H1 (cell line): ENCODE measurements around the gene OR2AG2. TPM values are rescaled to one million over a fixed set of nuclear protein-coding genes. Genes with fewer than 3 reads are reported as not detected.

Experiments used
- CTCF ChIA-PET: fragments of 300-600 bp; sonication (Branson Sonifier 250); formaldehyde crosslinking; loops from one replicate; lab custom pipeline; 2021; ENCODE audit not compliant: partially characterized antibody; lab: Charles Lee
- POLR2A ChIA-PET: fragments of 300-600 bp; sonication (Branson Sonifier 250); formaldehyde crosslinking; loops from one replicate; lab custom pipeline; 2021; ENCODE audit warnings: inconsistent platforms; ENCODE audit not compliant: partially characterized antibody; lab: Charles Lee
- DNase-seq, 2 experiments: peaks; one replicate each; pipeline versions ENCODE4 v3.0.0 to v3.0.0-alpha.2; 2010 to 2022; ENCODE audit warnings: low spot score in 2 of 2, low read depth in 1 of 2, mixed read lengths in 1 of 2
- FAIRE-seq: peaks from 2 replicates; lab custom pipeline; 2011; peaks lifted over from hg19 to GRCh38; lab: Jason Lieb, UNC
- H2AFZ ChIP-seq: 2 replicates; pipeline ENCODE4 v1.8.1; 2012; ENCODE audit warnings: low read length, inconsistent platforms
- H2AK5ac ChIP-seq: 2 replicates; pipeline ENCODE4 v1.6.1; 2013; ENCODE audit warnings: low read depth, low read length
- H2BK120ac ChIP-seq: replicated peaks from 2 replicates; pipeline ENCODE3; 2013; ENCODE audit warnings: low read depth, low read length, inconsistent platforms
- H2BK12ac ChIP-seq: 2 replicates; pipeline ENCODE4 v1.6.1; 2013; ENCODE audit warnings: low read depth, low read length
- H2BK15ac ChIP-seq: 2 replicates; pipeline ENCODE4 v1.6.1; 2013; ENCODE audit warnings: low read length
- H2BK20ac ChIP-seq: 2 replicates; pipeline ENCODE4 v1.6.1; 2013; ENCODE audit warnings: low read length
- H2BK5ac ChIP-seq: 2 replicates; pipeline ENCODE4 v1.6.1; 2013; ENCODE audit warnings: low read depth, low read length
- H3K14ac ChIP-seq: 2 replicates; pipeline ENCODE4 v1.6.1; 2013; ENCODE audit warnings: inconsistent platforms; ENCODE audit not compliant: insufficient read length
- H3K18ac ChIP-seq: 2 replicates; pipeline ENCODE4 v1.6.1; 2013; ENCODE audit warnings: low read length; ENCODE audit errors: extremely low read depth
- H3K23ac ChIP-seq: 2 replicates; pipeline ENCODE4 v1.6.1; 2013; ENCODE audit warnings: inconsistent platforms; ENCODE audit not compliant: insufficient read length
- H3K23me2 ChIP-seq: 2 replicates; pipeline ENCODE4 v1.6.1; 2013; ENCODE audit warnings: low read depth, low read length
- H3K27ac ChIP-seq: 2 replicates; pipeline ENCODE4 v1.6.1; 2011; ENCODE audit warnings: low read depth, low read length, inconsistent platforms
- H3K27me3 ChIP-seq, 4 experiments: replicated peaks in 1 of 4; 1 replicate in 1 of 4; 2 replicates in 3 of 4; pipeline versions ENCODE4 v1.6.1 to v1.8.1; 2011 to 2013; ENCODE audit warnings: low read length in 3 of 4, mild to moderate bottlenecking in 3 of 4, inconsistent platforms in 2 of 4, mixed read lengths in 2 of 4, moderate library complexity in 1 of 4; ENCODE audit not compliant: control insufficient read depth in 3 of 4, insufficient read depth in 3 of 4; ENCODE audit errors: extremely low read depth in 1 of 4
- H3K36me3 ChIP-seq, 4 experiments: 2 replicates each; pipeline versions ENCODE4 v1.6.1 to v1.8.1; 2011 to 2013; ENCODE audit warnings: mild to moderate bottlenecking in 4 of 4, low read length in 3 of 4, moderate library complexity in 2 of 4, control low read depth in 1 of 4, inconsistent platforms in 1 of 4; ENCODE audit not compliant: insufficient read depth in 4 of 4, control insufficient read depth in 2 of 4
- H3K4ac ChIP-seq: replicated peaks from 2 replicates; pipeline ENCODE3; 2013; ENCODE audit warnings: low read length, low read depth, mixed read lengths, inconsistent platforms; ENCODE audit not compliant: insufficient read length
- H3K4me1 ChIP-seq, 4 experiments: replicated peaks in 1 of 4; 1 replicate in 1 of 4; 2 replicates in 3 of 4; pipeline versions ENCODE4 v1.6.1 to v1.8.1; 2011 to 2013; ENCODE audit warnings: low read length in 3 of 4, inconsistent platforms in 2 of 4, mixed read lengths in 1 of 4; ENCODE audit not compliant: insufficient read depth in 4 of 4, control insufficient read depth in 3 of 4
- H3K4me2 ChIP-seq, 2 experiments: 2 replicates each; pipeline versions ENCODE4 v1.6.1 to v1.8.1; 2011 to 2013; ENCODE audit warnings: low read depth in 2 of 2, low read length in 2 of 2, control low read depth in 1 of 2, inconsistent platforms in 1 of 2, mild to moderate bottlenecking in 1 of 2; ENCODE audit not compliant: insufficient read depth in 1 of 2
- H3K4me3 ChIP-seq, 4 experiments: fragments of 200-600, 300-600 bp in 1 of 4; sonication (generic), shearing (Covaris generic), sonication (Bioruptor Twin) in 1 of 4; 2 replicates each; pipeline versions ENCODE4 v1.5.1 to v1.8.1; 2011 to 2016; ENCODE audit warnings: low read length in 4 of 4, low read depth in 3 of 4, control low read depth in 2 of 4, inconsistent platforms in 2 of 4, mild to moderate bottlenecking in 2 of 4, mixed read lengths in 1 of 4, moderate library complexity in 1 of 4; ENCODE audit not compliant: insufficient read depth in 2 of 4; ENCODE audit errors: extremely low read depth in 1 of 4
- H3K56ac ChIP-seq: replicated peaks from 2 replicates; pipeline ENCODE3; 2013; ENCODE audit warnings: low read depth, mild to moderate bottlenecking, mixed read lengths, low read length, inconsistent platforms; ENCODE audit not compliant: insufficient read length
- H3K79me1 ChIP-seq: 2 replicates; pipeline ENCODE4 v1.6.1; 2013; ENCODE audit warnings: low read depth, low read length, control low read depth
- H3K79me2 ChIP-seq, 2 experiments: 2 replicates each; pipeline versions ENCODE4 v1.6.1 to v1.8.1; 2012 to 2013; ENCODE audit warnings: low read length in 2 of 2, mild to moderate bottlenecking in 2 of 2, inconsistent platforms in 1 of 2; ENCODE audit not compliant: insufficient read depth in 2 of 2, control insufficient read depth in 1 of 2
- H3K9ac ChIP-seq, 4 experiments: replicated peaks in 1 of 4; 1 replicate in 1 of 4; 2 replicates in 3 of 4; pipeline versions ENCODE4 v1.6.1 to v1.8.1; 2011 to 2013; ENCODE audit warnings: low read depth in 3 of 4, low read length in 3 of 4, control low read depth in 2 of 4, mild to moderate bottlenecking in 2 of 4, moderate library complexity in 2 of 4, inconsistent platforms in 1 of 4; ENCODE audit errors: extremely low read depth in 1 of 4
- H3K9me3 ChIP-seq, 2 experiments: 2 replicates each; pipeline versions ENCODE4 v1.6.1 to v1.8.1; 2012 to 2013; ENCODE audit warnings: mild to moderate bottlenecking in 2 of 2, moderate library complexity in 2 of 2, control low read depth in 1 of 2, inconsistent platforms in 1 of 2, low read depth in 1 of 2, low read length in 1 of 2, mixed read lengths in 1 of 2; ENCODE audit not compliant: insufficient read depth in 2 of 2
- H4K20me1 ChIP-seq, 2 experiments: replicated peaks in 1 of 2; 2 replicates each; pipeline versions ENCODE3 to v1.8.1; 2011 to 2013; ENCODE audit warnings: inconsistent platforms in 2 of 2, low read length in 2 of 2, mild to moderate bottlenecking in 1 of 2; ENCODE audit not compliant: insufficient read depth in 2 of 2, control insufficient read depth in 1 of 2
- H4K5ac ChIP-seq: 2 replicates; pipeline ENCODE4 v1.6.1; 2013; ENCODE audit warnings: low read length, low read depth, mixed read lengths, inconsistent platforms; ENCODE audit not compliant: insufficient read length
- H4K8ac ChIP-seq: 2 replicates; pipeline ENCODE4 v1.8.0; 2013; ENCODE audit warnings: mild to moderate bottlenecking, moderate library complexity, low read length, inconsistent platforms; ENCODE audit not compliant: insufficient read depth; ENCODE audit errors: extremely low read depth
- H4K91ac ChIP-seq: replicated peaks from 2 replicates; pipeline ENCODE3; 2013; ENCODE audit warnings: low read length, mixed read lengths, inconsistent platforms; ENCODE audit not compliant: insufficient read length
- WGBS, 2 experiments: shearing (Covaris generic) in 1 of 2; methylation state at CpG; one replicate each; pipeline versions ENCODE4 v1.1.6 to v1.1.7; 2013 to 2015; ENCODE audit warnings: low lambda C conversion rate in 2 of 2, mixed read lengths in 2 of 2, inconsistent platforms in 1 of 2, low coverage in 1 of 2, missing lambda C conversion rate in 1 of 2; ENCODE audit not compliant: insufficient replicate concordance in 2 of 2, insufficient coverage in 1 of 2, insufficient read length in 1 of 2; ENCODE audit errors: extremely low coverage in 1 of 2, missing lambda C conversion rate in 1 of 2; 5-methylcytosine and 5-hydroxymethylcytosine counted together
- polyA plus RNA-seq, 7 experiments: library from polyadenylated mRNA; depleted of rRNA in 3 of 7; stranded (reverse) in 5 of 7; unstranded in 2 of 7; fragments of >200 nt in 5 of 7; fragments of 200-250 nt in 2 of 7; gene quantifications; 1 replicate in 5 of 7; 2 replicates in 1 of 7; 4 replicates in 1 of 7; pipeline versions ENCODE4 v1.2.1 to v1.2.3, GENCODE V29; 2011 to 2013; ENCODE audit warnings: missing spikeins in 2 of 7, mixed read lengths in 2 of 7
- total RNA-seq: library from RNA; stranded (reverse); fragmentation: NEBNext Ultra II Directional; extraction: Animal tissue kit (Norgen Biotek cat#: 25700); gene quantifications from 2 replicates; pipeline ENCODE4 v1.2.1, GENCODE V29; 2021

The OR2AG2 gene
- total and polyA plus RNA-seq, 2 of the 8 experiments (the other 6 are each of a cell fraction or from before 2014, with no cell fraction given) = 0.22 to 0.74 TPM

DNA sequence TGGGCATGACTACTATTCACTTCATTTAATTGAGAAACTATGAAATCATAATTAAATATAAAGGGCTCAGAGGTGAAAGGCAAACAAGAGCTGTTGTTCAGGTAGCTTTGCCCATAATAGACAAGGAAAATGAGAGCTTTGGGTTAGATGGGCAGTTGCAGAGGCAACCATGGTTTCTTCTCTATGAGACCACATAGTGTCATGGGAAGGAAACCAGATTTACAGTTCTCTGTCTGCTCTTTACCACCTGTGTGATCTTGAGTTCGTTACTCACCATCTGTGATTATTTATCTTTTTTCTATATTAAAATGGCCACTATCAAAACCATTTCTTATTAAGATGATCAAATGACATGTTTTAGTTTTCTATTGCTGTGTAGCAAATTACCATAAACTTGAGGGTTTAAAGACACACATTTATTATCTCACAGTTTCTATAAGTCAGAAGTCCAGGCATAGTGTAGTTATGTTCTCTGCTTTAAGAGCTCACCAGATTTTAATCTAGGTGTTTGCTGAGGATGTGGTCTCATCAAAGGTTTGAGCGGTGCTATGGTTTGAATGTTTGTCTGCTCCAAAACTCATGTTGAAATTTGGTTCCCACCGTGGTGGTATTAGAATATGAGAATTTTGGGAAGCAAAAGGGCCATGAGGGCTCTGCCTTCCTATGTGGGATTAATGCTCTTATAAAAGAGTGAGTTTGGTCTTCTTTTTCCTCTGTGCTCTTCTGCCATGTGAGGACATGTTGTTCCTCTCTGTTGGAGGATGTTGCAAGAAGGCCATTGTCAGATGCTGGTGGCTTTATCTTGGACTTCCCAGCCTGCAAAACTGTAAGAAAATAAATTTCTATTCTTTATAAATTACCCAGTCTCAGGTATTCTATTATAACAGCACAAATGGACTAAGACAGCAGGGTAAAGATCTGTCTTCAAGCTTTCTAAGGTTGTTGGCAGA, 38.2 kb downstream of the OR2AG2 start:
- no peak overlapping the region for H3K4me3 ChIP-seq
- POLR2A ChIA-PET = no interaction called here
- no peak overlapping the region for H2BK5ac ChIP-seq
- DNase-seq = no peak
- no peak overlapping the region for H2BK120ac ChIP-seq
- H3K9me3 ChIP-seq = 0 out of 4 replicates have a peak, but pooled peaks cover 0 to 3% of the 10 kb centered on the region in 2 experiments
- H4K5ac ChIP-seq = no peak overlapping the region
- no peak overlapping the region for H2BK12ac ChIP-seq
- no peak overlapping the region for H3K18ac ChIP-seq
- no peak overlapping the region for H3K4ac ChIP-seq
- H2BK20ac ChIP-seq = no peak overlapping the region
- H3K79me2 ChIP-seq = no peaks in the 10 kb centered on the region
- no peaks in the 10 kb centered on the region for H4K20me1 ChIP-seq
- no peak overlapping the region for H3K27ac ChIP-seq
- no peak overlapping the region for H4K91ac ChIP-seq
- no peaks in the 10 kb centered on the region for H3K36me3 ChIP-seq
- no peak overlapping the region for H3K4me2 ChIP-seq
- H2AK5ac ChIP-seq = no peak overlapping the region
- no peak for FAIRE-seq
- H2AFZ ChIP-seq = no peak overlapping the region
- H3K79me1 ChIP-seq = no peaks in the 10 kb centered on the region
- H3K56ac ChIP-seq = no peak overlapping the region
- H3K14ac ChIP-seq = no peak overlapping the region
- no peak overlapping the region for H3K9ac ChIP-seq
- CTCF ChIA-PET = interaction anchor here (0.8 to 7.8 kb wide), 3 partner anchors 22 to 29 kb away, joined by 3 to 110 read pairs (median 3); no protein-coding TSS in a partner anchor
- no peak overlapping the region for H2BK15ac ChIP-seq
- no peak overlapping the region for H4K8ac ChIP-seq
- no peaks in the 10 kb centered on the region for H3K23me2 ChIP-seq
- 83% methylated on average over 3 of the region's 3 CpGs; no CpG with 5 or more reads in 1 of the 2 experiments for WGBS, 2 experiments
- H3K27me3 ChIP-seq = no peaks in the 10 kb centered on the region
- no peak overlapping the region for H3K23ac ChIP-seq
- no peaks in the 10 kb centered on the region for H3K4me1 ChIP-seq
